GM23338 (cell line): ENCODE measurements around the gene RASL10B. TPM values are rescaled to one million over a fixed set of nuclear protein-coding genes. Genes with fewer than 3 reads are reported as not detected.

Experiments
- ATAC-seq: fragments of 200-7000 bp; cut with Tn5 transposase; 3 replicates; pipeline ENCODE4 v1.9.1; 2020
- DNase-seq: peaks from one replicate; pipeline ENCODE4 v3.0.0-alpha.2; 2015; ENCODE audit warnings: low spot score
- H2AFZ ChIP-seq: fragments of 200-600 bp; sonication (generic); 2 replicates; pipeline ENCODE4 v1.8.0; 2016; ENCODE audit warnings: antibody characterized with exemption, mild to moderate bottlenecking, moderate library complexity
- H3F3A ChIP-seq: fragments of 200-600 bp; sonication (generic); replicated peaks from 2 replicates; pipeline ENCODE4 v1.8.0; 2017; ENCODE audit warnings: antibody characterized with exemption, mixed run types, low read depth
- H3K27ac ChIP-seq: fragments of 200-600 bp; sonication (generic); 2 replicates; pipeline ENCODE4 v1.6.1; 2016; ENCODE audit warnings: low read depth
- H3K27me3 ChIP-seq: fragments of 200-600 bp; sonication (generic); 2 replicates; pipeline ENCODE4 v1.8.0; 2016; ENCODE audit warnings: mild to moderate bottlenecking, mixed run types, moderate library complexity; ENCODE audit not compliant: insufficient read depth
- H3K36me3 ChIP-seq: fragments of 200-600 bp; sonication (generic); 2 replicates; pipeline ENCODE4 v1.8.0; 2016; ENCODE audit warnings: mild to moderate bottlenecking; ENCODE audit not compliant: insufficient read depth
- H3K4me1 ChIP-seq: fragments of 200-600 bp; sonication (generic); 2 replicates; pipeline ENCODE4 v1.8.0; 2016; ENCODE audit warnings: mild to moderate bottlenecking, moderate library complexity; ENCODE audit not compliant: insufficient read depth
- H3K4me2 ChIP-seq: fragments of 200-600 bp; sonication (generic); 2 replicates; pipeline ENCODE4 v1.7.1; 2017; ENCODE audit warnings: mixed run types
- H3K4me3 ChIP-seq: fragments of 200-600 bp; sonication (generic); 2 replicates; pipeline ENCODE4 v1.6.1; 2016; ENCODE audit warnings: mixed run types
- H3K79me2 ChIP-seq: fragments of 200-600 bp; sonication (generic); replicated peaks from 2 replicates; pipeline ENCODE4 v1.8.0; 2017; ENCODE audit warnings: mild to moderate bottlenecking; ENCODE audit not compliant: insufficient read depth
- H3K9me2 ChIP-seq: fragments of 200-600 bp; sonication (generic); 2 replicates; pipeline ENCODE4 v1.8.0; 2017; ENCODE audit not compliant: insufficient read depth
- H4K20me1 ChIP-seq: fragments of 200-600 bp; sonication (generic); replicated peaks from 2 replicates; pipeline ENCODE4 v1.8.0; 2017; ENCODE audit warnings: mild to moderate bottlenecking; ENCODE audit not compliant: insufficient read depth
- H3K27ac Mint-ChIP-seq: 2 replicates; pipeline ENCODE4 v1.8.0; 2020; ENCODE audit warnings: inconsistent platforms, mild to moderate bottlenecking, moderate library complexity, mixed read lengths
- H3K27me3 Mint-ChIP-seq: 3 replicates; pipeline ENCODE4 v1.8.0; 2022; ENCODE audit warnings: low read depth, mild to moderate bottlenecking, moderate library complexity, mixed read lengths, inconsistent platforms; ENCODE audit not compliant: insufficient read depth, poor library complexity
- H3K36me3 Mint-ChIP-seq: 3 replicates; pipeline ENCODE4 v1.8.0; 2021; ENCODE audit warnings: low read depth, mild to moderate bottlenecking, inconsistent platforms, moderate library complexity, mixed read lengths
- H3K4me1 Mint-ChIP-seq: 3 replicates; pipeline ENCODE4 v1.8.0; 2020; ENCODE audit warnings: mild to moderate bottlenecking, inconsistent platforms, mixed read lengths
- H3K4me3 Mint-ChIP-seq: 3 replicates; pipeline ENCODE4 v1.8.0; 2021; ENCODE audit warnings: moderate library complexity, mild to moderate bottlenecking, inconsistent platforms, mixed read lengths
- H3K9me3 Mint-ChIP-seq: 3 replicates; pipeline ENCODE4 v1.8.0; 2020; ENCODE audit warnings: moderate library complexity, mild to moderate bottlenecking, inconsistent platforms, mixed read lengths
- CREB1 ChIP-seq: fragments of 250-450 bp; sonication (Bioruptor Pico); IDR thresholded peaks from 2 replicates; pipeline ENCODE4 v1.5.0; 2020; ENCODE audit warnings: low read depth, mild to moderate bottlenecking, moderate library complexity
- EZH2phosphoT487 ChIP-seq: fragments of 200-600 bp; sonication (generic); IDR thresholded peaks from one replicate; pipeline ENCODE4 v1.8.1; 2018; ENCODE audit warnings: antibody characterized with exemption; ENCODE audit not compliant: unreplicated experiment
- JUNB ChIP-seq: IDR thresholded peaks from one replicate; pipeline ENCODE4 v1.6.1; 2016; ENCODE audit warnings: antibody characterized with exemption; ENCODE audit not compliant: unreplicated experiment
- NANOG ChIP-seq: IDR thresholded peaks from 2 replicates; pipeline ENCODE4 v1.6.1; 2016; ENCODE audit warnings: antibody characterized with exemption, borderline replicate concordance
- POLR2AphosphoS5 ChIP-seq: IDR thresholded peaks from 2 replicates; pipeline ENCODE4 v1.6.1; 2016; ENCODE audit warnings: antibody characterized with exemption, low read depth
- STAT1 ChIP-seq: IDR thresholded peaks from one replicate; pipeline ENCODE4 v1.6.1; 2016; ENCODE audit warnings: antibody characterized with exemption; ENCODE audit not compliant: unreplicated experiment
- ZNF331 ChIP-seq: fragments of 250-450 bp; sonication (Bioruptor Pico); IDR thresholded peaks from 2 replicates; pipeline ENCODE4 v1.5.0; 2020; ENCODE audit warnings: low read depth, mild to moderate bottlenecking, moderate library complexity
- polyA plus RNA-seq: library from polyadenylated mRNA; unstranded; fragments of >200 nt; fragmentation: Nextera tagmentation; extraction: Ambion mirVana; gene quantifications from 2 replicates; pipeline ENCODE4 v1.2.1, GENCODE V29; 2016
- total RNA-seq: library from RNA; depleted of rRNA; stranded (reverse); fragments of >200 nt; shearing (Covaris generic); gene quantifications from 2 replicates; pipeline ENCODE4 v1.2.3, GENCODE V29; 2014
- TF ChIP-seq, protein P1 (sequence below): fragments of 250-450 bp; sonication (Bioruptor Pico); IDR thresholded peaks from 2 replicates; pipeline ENCODE4 v1.5.0; 2020; ENCODE audit warnings: mild to moderate bottlenecking, moderate library complexity
- TF ChIP-seq, protein P2 (sequence below): IDR thresholded peaks from one replicate; pipeline ENCODE4 v1.6.1; 2018; ENCODE audit warnings: antibody characterized with exemption; ENCODE audit not compliant: unreplicated experiment
- TF ChIP-seq, protein P3 (sequence below), 2 experiments: fragments of 200-600 bp in 1 of 2; sonication (generic) in 1 of 2; conservative IDR thresholded peaks; 2 replicates each; pipeline versions ENCODE4 v1.5.1 to v1.6.1; 2016 to 2017; ENCODE audit warnings: antibody characterized with exemption in 2 of 2, low read depth in 2 of 2, mild to moderate bottlenecking in 2 of 2, moderate library complexity in 1 of 2
- TF ChIP-seq, protein P4 (sequence below): IDR thresholded peaks from 2 replicates; pipeline ENCODE4 v1.6.1; 2016; ENCODE audit warnings: antibody characterized with exemption

Gene RASL10B
- total and polyA plus RNA-seq, 2 experiments from 2014 or later, result 7.1 to 26.2 TPM

DNA sequence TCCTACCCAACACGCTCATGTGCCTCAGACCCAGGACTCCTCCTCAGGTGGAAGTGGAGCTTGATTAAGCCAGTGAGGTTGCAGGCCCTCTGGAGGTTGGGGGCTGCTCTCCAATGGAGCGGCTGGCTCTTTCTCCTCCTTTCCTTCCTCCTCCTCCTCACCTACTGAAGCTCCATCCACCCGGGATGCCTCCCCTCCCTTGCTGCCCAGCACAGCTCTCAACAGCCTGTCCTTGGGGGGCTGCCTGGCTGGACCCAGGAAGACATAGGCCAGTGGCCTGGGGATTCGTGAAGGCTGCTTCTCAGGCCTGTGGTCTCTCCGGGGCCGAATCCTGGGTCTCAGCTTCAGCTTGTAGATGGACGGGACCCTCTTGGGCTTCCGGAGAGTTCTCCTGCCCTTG is 13.4 kb downstream of the RASL10B start (continued):
- TF ChIP-seq, protein P1, sequence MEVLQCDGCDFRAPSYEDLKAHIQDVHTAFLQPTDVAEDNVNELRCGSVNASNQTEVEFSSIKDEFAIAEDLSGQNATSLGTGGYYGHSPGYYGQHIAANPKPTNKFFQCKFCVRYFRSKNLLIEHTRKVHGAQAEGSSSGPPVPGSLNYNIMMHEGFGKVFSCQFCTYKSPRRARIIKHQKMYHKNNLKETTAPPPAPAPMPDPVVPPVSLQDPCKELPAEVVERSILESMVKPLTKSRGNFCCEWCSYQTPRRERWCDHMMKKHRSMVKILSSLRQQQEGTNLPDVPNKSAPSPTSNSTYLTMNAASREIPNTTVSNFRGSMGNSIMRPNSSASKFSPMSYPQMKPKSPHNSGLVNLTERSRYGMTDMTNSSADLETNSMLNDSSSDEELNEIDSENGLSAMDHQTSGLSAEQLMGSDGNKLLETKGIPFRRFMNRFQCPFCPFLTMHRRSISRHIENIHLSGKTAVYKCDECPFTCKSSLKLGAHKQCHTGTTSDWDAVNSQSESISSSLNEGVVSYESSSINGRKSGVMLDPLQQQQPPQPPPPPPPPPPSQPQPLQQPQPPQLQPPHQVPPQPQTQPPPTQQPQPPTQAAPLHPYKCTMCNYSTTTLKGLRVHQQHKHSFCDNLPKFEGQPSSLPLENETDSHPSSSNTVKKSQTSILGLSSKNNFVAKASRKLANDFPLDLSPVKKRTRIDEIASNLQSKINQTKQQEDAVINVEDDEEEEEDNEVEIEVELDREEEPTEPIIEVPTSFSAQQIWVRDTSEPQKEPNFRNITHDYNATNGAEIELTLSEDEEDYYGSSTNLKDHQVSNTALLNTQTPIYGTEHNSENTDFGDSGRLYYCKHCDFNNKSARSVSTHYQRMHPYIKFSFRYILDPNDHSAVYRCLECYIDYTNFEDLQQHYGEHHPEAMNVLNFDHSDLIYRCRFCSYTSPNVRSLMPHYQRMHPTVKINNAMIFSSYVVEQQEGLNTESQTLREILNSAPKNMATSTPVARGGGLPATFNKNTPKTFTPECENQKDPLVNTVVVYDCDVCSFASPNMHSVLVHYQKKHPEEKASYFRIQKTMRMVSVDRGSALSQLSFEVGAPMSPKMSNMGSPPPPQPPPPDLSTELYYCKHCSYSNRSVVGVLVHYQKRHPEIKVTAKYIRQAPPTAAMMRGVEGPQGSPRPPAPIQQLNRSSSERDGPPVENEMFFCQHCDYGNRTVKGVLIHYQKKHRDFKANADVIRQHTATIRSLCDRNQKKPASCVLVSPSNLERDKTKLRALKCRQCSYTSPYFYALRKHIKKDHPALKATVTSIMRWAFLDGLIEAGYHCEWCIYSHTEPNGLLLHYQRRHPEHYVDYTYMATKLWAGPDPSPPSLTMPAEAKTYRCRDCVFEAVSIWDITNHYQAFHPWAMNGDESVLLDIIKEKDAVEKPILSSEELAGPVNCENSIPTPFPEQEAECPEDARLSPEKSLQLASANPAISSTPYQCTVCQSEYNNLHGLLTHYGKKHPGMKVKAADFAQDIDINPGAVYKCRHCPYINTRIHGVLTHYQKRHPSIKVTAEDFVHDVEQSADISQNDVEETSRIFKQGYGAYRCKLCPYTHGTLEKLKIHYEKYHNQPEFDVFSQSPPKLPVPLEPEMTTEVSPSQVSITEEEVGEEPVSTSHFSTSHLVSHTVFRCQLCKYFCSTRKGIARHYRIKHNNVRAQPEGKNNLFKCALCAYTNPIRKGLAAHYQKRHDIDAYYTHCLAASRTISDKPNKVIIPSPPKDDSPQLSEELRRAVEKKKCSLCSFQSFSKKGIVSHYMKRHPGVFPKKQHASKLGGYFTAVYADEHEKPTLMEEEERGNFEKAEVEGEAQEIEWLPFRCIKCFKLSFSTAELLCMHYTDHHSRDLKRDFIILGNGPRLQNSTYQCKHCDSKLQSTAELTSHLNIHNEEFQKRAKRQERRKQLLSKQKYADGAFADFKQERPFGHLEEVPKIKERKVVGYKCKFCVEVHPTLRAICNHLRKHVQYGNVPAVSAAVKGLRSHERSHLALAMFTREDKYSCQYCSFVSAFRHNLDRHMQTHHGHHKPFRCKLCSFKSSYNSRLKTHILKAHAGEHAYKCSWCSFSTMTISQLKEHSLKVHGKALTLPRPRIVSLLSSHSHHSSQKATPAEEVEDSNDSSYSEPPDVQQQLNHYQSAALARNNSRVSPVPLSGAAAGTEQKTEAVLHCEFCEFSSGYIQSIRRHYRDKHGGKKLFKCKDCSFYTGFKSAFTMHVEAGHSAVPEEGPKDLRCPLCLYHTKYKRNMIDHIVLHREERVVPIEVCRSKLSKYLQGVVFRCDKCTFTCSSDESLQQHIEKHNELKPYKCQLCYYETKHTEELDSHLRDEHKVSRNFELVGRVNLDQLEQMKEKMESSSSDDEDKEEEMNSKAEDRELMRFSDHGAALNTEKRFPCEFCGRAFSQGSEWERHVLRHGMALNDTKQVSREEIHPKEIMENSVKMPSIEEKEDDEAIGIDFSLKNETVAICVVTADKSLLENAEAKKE (CRISPR knock-in tag), result no peak
- TF ChIP-seq ZNF331 (CRISPR knock-in tag) (no peak), POLR2AphosphoS5 (no peak), NANOG (no peak)
- TF ChIP-seq, protein P2, sequence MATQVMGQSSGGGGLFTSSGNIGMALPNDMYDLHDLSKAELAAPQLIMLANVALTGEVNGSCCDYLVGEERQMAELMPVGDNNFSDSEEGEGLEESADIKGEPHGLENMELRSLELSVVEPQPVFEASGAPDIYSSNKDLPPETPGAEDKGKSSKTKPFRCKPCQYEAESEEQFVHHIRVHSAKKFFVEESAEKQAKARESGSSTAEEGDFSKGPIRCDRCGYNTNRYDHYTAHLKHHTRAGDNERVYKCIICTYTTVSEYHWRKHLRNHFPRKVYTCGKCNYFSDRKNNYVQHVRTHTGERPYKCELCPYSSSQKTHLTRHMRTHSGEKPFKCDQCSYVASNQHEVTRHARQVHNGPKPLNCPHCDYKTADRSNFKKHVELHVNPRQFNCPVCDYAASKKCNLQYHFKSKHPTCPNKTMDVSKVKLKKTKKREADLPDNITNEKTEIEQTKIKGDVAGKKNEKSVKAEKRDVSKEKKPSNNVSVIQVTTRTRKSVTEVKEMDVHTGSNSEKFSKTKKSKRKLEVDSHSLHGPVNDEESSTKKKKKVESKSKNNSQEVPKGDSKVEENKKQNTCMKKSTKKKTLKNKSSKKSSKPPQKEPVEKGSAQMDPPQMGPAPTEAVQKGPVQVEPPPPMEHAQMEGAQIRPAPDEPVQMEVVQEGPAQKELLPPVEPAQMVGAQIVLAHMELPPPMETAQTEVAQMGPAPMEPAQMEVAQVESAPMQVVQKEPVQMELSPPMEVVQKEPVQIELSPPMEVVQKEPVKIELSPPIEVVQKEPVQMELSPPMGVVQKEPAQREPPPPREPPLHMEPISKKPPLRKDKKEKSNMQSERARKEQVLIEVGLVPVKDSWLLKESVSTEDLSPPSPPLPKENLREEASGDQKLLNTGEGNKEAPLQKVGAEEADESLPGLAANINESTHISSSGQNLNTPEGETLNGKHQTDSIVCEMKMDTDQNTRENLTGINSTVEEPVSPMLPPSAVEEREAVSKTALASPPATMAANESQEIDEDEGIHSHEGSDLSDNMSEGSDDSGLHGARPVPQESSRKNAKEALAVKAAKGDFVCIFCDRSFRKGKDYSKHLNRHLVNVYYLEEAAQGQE, result no peak

DNA sequence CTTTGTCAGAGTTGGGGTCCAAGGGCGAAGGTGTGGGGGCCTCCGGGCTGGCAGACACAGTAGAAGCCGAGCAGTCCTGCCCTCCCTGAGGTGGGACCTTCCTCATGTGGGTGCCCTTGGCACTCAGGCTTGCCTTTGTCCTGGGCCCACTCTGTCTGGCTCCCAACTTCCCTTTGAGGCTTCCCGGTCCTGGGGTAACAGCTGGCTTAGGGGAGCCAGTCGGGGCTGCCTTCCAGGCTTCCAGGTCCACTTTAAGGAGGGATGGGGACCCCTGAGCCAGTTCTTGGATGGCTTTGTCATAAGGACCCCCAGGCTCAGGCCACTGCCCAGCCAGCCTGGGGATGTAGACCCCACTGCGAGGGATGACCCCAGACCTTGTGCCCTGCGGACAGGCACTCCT is 13.8 kb downstream of the RASL10B start:
- Mint-ChIP-seq H3K9me3 (peaks cover 6% of the 10 kb centered on the region; the same call in 2 of the 3 replicates), H3K4me3 (no peak overlapping the region), H3K27me3 (peaks cover 36% of the 10 kb centered on the region), H3K4me1 (peaks cover 19% of the 10 kb centered on the region), H3K36me3 (0 out of 3 replicates have a peak, but pooled peaks cover 4% of the 10 kb centered on the region), H3K27ac (no peak overlapping the region)
- Histone ChIP-seq H3K27me3 (peaks cover 46% of the 10 kb centered on the region), H3K4me2 (no peak overlapping the region), H3K27ac (no peak overlapping the region), H3K4me3 (no peak overlapping the region), H3K9me2 (peaks cover 6% of the 10 kb centered on the region; the same call in 1 of the 2 replicates), H3F3A (peaks cover 8% of the 10 kb centered on the region; the same call in 1 of the 2 replicates), H3K36me3 (no peaks in the 10 kb centered on the region), H2AFZ (no peak overlapping the region), H3K79me2 (no peaks in the 10 kb centered on the region), H4K20me1 (no peaks in the 10 kb centered on the region; the same call in 1 of the 2 replicates), H3K4me1 (peaks cover 9% of the 10 kb centered on the region; the same call in 1 of the 2 replicates)
- ATAC-seq, result no peak
- no peak for DNase-seq
- TF ChIP-seq POLR2AphosphoS5, result no peak
- no peak for TF ChIP-seq CREB1 (CRISPR knock-in tag)
- TF ChIP-seq EZH2phosphoT487, result no peak
- TF ChIP-seq JUNB, result no peak
- no peak for TF ChIP-seq ZNF331 (CRISPR knock-in tag)
- TF ChIP-seq, protein P3, sequence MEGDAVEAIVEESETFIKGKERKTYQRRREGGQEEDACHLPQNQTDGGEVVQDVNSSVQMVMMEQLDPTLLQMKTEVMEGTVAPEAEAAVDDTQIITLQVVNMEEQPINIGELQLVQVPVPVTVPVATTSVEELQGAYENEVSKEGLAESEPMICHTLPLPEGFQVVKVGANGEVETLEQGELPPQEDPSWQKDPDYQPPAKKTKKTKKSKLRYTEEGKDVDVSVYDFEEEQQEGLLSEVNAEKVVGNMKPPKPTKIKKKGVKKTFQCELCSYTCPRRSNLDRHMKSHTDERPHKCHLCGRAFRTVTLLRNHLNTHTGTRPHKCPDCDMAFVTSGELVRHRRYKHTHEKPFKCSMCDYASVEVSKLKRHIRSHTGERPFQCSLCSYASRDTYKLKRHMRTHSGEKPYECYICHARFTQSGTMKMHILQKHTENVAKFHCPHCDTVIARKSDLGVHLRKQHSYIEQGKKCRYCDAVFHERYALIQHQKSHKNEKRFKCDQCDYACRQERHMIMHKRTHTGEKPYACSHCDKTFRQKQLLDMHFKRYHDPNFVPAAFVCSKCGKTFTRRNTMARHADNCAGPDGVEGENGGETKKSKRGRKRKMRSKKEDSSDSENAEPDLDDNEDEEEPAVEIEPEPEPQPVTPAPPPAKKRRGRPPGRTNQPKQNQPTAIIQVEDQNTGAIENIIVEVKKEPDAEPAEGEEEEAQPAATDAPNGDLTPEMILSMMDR (conservative IDR thresholded peaks at IDR 0.05; ENCODE audit: low read depth in 2 of 2), result no peak
- TF ChIP-seq, protein P4, sequence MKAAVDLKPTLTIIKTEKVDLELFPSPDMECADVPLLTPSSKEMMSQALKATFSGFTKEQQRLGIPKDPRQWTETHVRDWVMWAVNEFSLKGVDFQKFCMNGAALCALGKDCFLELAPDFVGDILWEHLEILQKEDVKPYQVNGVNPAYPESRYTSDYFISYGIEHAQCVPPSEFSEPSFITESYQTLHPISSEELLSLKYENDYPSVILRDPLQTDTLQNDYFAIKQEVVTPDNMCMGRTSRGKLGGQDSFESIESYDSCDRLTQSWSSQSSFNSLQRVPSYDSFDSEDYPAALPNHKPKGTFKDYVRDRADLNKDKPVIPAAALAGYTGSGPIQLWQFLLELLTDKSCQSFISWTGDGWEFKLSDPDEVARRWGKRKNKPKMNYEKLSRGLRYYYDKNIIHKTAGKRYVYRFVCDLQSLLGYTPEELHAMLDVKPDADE, result no peak
- no peak for TF ChIP-seq STAT1
